Cardiac ventricle fibroblast (primary cell): ENCODE data around the gene ORC4. TPM values are rescaled to one million over a fixed set of nuclear protein-coding genes. Genes with fewer than 3 reads are reported as not detected.

Source experiments
- total RNA-seq: library from RNA; depleted of rRNA; stranded (reverse); fragments of >200 nt; gene quantifications from 2 replicates; pipeline ENCODE4 v1.2.3, GENCODE V29; 2015

ORC4 gene
- total RNA-seq, result 20.5 and 30.0 TPM in 2 replicates

GRCh38 chr2:148020111-148021058 is at the start of gene ORC4:
ORC4 (minus strand) TSS chr2:148020737; CDS start chr2:147975958, 44,779 bp downstream.

GRCh38 chr2:148021059-148021861 is 723 bp upstream of the ORC4 start, which contains the start of gene MBD5:
MBD5 (plus strand) TSS chr2:148021091.

Other genes starting within 250 kb of the ORC4 start
- 8.8 and 14.2 TPM in 2 replicates for gene ACVR2A, start 175.7 kb downstream of the ORC4 start, total RNA-seq
- gene MBD5, start 354 bp upstream of the ORC4 start, total RNA-seq, result 17.5 and 25.8 TPM in 2 replicates